ENCODE results near the gene DNAH10. TPM values are rescaled to one million over a fixed set of nuclear protein-coding genes. Genes with fewer than 3 reads are reported as not detected.

The DNAH10 gene
- total and polyA plus RNA-seq, 10 of the 15 experiments (the other 5 are each of a cell fraction or from before 2014, with no cell fraction given): 0.01 to 0.32 (median 0.06) TPM

DNA sequence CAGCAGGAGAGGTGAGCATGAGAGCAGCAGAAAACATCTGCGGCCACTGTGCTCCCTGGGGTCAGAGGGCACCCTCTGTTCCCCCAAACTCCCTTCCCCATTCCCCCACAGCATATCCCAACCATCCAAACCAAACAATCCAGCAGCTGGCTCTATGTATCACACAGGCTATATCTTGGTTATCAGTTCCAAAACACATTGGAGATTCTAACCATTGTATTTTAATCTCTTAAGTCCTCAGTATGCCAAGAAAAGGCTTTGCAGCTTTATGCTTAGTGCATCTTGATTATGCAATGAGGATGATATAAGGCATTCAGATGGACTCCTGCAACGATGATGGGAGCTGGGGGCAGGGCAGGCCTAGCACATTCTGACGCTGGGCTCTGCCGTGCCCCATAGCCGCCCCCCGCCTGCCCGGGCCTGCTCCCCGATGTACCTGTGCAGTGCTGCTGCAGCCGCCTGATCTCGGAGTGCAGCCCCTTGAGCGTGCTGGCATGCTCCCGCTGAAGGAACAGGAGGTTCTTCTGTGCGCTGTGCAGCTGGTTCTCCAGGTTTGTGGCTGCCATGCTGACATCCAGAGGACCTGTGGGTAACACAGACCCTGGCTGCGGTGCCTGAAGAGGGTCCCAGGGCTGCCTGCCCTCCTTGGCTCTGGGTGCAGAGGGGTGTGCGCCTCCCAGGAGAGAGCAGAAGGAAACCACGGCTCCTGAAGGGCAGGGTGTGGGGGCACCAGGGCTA lies 181.0 kb downstream of the DNAH10 start (continued):
- TF ChIP-seq RELA (IDR thresholded peaks at IDR 0.05; ENCODE audit: borderline replicate concordance, partially characterized antibody) (no peak), GABPA (IDR thresholded peaks at IDR 0.05; ENCODE audit: low read depth) (no peak), RUNX3 (IDR thresholded peaks at IDR 0.05; ENCODE audit: low read length) (no peak)
- TF ChIP-seq, protein P1, sequence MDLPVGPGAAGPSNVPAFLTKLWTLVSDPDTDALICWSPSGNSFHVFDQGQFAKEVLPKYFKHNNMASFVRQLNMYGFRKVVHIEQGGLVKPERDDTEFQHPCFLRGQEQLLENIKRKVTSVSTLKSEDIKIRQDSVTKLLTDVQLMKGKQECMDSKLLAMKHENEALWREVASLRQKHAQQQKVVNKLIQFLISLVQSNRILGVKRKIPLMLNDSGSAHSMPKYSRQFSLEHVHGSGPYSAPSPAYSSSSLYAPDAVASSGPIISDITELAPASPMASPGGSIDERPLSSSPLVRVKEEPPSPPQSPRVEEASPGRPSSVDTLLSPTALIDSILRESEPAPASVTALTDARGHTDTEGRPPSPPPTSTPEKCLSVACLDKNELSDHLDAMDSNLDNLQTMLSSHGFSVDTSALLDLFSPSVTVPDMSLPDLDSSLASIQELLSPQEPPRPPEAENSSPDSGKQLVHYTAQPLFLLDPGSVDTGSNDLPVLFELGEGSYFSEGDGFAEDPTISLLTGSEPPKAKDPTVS (IDR thresholded peaks at IDR 0.05; ENCODE audit: low read depth, low read length): no peak
- TF ChIP-seq, protein P2, sequence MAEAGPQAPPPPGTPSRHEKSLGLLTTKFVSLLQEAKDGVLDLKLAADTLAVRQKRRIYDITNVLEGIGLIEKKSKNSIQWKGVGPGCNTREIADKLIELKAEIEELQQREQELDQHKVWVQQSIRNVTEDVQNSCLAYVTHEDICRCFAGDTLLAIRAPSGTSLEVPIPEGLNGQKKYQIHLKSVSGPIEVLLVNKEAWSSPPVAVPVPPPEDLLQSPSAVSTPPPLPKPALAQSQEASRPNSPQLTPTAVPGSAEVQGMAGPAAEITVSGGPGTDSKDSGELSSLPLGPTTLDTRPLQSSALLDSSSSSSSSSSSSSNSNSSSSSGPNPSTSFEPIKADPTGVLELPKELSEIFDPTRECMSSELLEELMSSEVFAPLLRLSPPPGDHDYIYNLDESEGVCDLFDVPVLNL (IDR thresholded peaks at IDR 0.05; ENCODE audit: low read depth, low read length): no peak

DNA sequence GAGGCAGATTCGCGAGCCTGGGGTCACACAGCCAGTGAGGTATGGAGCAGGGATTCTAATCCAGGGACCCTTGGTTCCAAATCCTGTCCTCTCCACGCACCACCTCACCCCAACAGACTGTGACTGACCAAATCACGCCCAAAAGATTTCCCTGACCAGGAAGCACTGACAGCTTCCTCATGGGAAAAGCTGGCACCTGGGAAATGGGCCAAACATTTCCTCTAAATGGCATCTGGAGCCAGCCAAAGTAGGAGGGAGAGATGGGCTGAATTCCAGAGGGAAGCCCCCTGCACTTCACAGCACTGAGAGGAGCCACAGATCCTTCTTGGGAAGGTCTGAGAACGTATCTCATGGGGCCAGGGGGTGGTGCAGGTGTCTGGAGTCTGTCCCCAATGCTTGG lies 181.7 kb downstream of the DNAH10 start:
- H3K36me3 ChIP-seq (ENCODE audit: control insufficient read depth in 2 of 2, insufficient read depth in 2 of 2, low read length in 1 of 2): no peaks in the 10 kb centered on the region

More for the DNA sequence above, 181.7 kb downstream of the DNAH10 start:
- WGBS (ENCODE audit: insufficient coverage, insufficient replicate concordance, low lambda C conversion rate, missing lambda C conversion rate): 46% methylated on average over 5 of the region's 5 CpGs
- no TSS peak for BruUV-seq (replicated peaks)
- H3K27ac ChIP-seq (ENCODE audit: control insufficient read depth, insufficient read depth): no peak overlapping the region
- DNase-seq (ENCODE audit: low read depth, low spot score) (no peak), ATAC-seq (no peak), FAIRE-seq (no peak)
- intact Hi-C loops (cut with micrococcal nuclease; ENCODE audit: unreplicated experiment): no loop called here
- in situ Hi-C loops (cut with MboI): no loop called here
- no peak for TF ChIP-seq DPF2 (IDR thresholded peaks at IDR 0.05)
- ChIA-PET RAD21 (ENCODE audit: unreplicated experiment) (no interaction called here), CTCF (no interaction called here), POLR2A (no interaction called here), SMC1A (ENCODE audit: uncharacterized antibody, unreplicated experiment) (interaction anchor here (2.4 kb wide), 1 partner anchor 17 kb away, joined by 6 read pairs; no protein-coding TSS in a partner anchor)
- H3K27me3 ChIP-seq (replicated peaks in 1 of 2; ENCODE audit: control insufficient read depth in 2 of 2, insufficient read depth in 2 of 2, low read length in 1 of 2): no peaks in the 10 kb centered on the region
- no peak overlapping the region for H3K4me2 ChIP-seq (ENCODE audit: control insufficient read depth, insufficient read depth)
- H3K79me2 ChIP-seq (ENCODE audit: control insufficient read depth, insufficient read depth, low read length): no peaks in the 10 kb centered on the region
- no peaks in the 10 kb centered on the region for H4K20me1 ChIP-seq (ENCODE audit: control insufficient read depth, insufficient read depth)
- H3K4me1 ChIP-seq (ENCODE audit: control insufficient read depth, insufficient read depth, low read length): no peaks in the 10 kb centered on the region
- no peak overlapping the region for H3K4me3 ChIP-seq
- H3K9me3 ChIP-seq (replicated peaks; ENCODE audit: control insufficient read depth, insufficient read depth, low read length): no peaks in the 10 kb centered on the region; the same call in 1 of the 3 replicates
- no peak overlapping the region for H3K9ac ChIP-seq (ENCODE audit: control insufficient read depth, insufficient read depth, low read length)
- H2AFZ ChIP-seq (ENCODE audit: control insufficient read depth, low read depth, low read length): no peak overlapping the region
